ENCODE results near the gene KLHL17.

The KLHL17 gene

GRCh38 chr1:923131-923990, 37.0 kb upstream of the KLHL17 start, which contains the start of gene SAMD11:
SAMD11 (plus strand) TSS chr1:923923; CDS start chr1:924432, 509 bp downstream.
- peak; percentile 61 for DNase-seq

GRCh38 chr1:923991-924655, 36.3 kb upstream of the KLHL17 start:
- no peak for DNase-seq

- DNase-seq: no peak
Measured at GRCh38 chr1:924656-925560, 35.5 kb upstream of the KLHL17 start.

GRCh38 chr1:925561-926421, 34.6 kb upstream of the KLHL17 start:
- no peak for DNase-seq

GRCh38 chr1:927234-927633, 33.1 kb upstream of the KLHL17 start:
- no peak for DNase-seq

GRCh38 chr1:927748-928147, 32.6 kb upstream of the KLHL17 start:
- DNase-seq: no peak

GRCh38 chr1:928825-929661, 31.3 kb upstream of the KLHL17 start:
- no peak for DNase-seq

- DNase-seq: no peak
Measured at GRCh38 chr1:929712-930632, 30.4 kb upstream of the KLHL17 start.

- DNase-seq: no peak
Measured at GRCh38 chr1:930633-931138, 29.7 kb upstream of the KLHL17 start.

GRCh38 chr1:931380-932172, 28.8 kb upstream of the KLHL17 start:
- DNase-seq: no peak

- DNase-seq: no peak
Measured at GRCh38 chr1:932173-932510, 28.2 kb upstream of the KLHL17 start.

GRCh38 chr1:932776-933602, 27.4 kb upstream of the KLHL17 start:
- DNase-seq: no peak

GRCh38 chr1:933603-933940, 26.8 kb upstream of the KLHL17 start:
- no peak for DNase-seq

GRCh38 chr1:934991-935750, 25.2 kb upstream of the KLHL17 start:
- no peak for DNase-seq

GRCh38 chr1:935751-936231, 24.6 kb upstream of the KLHL17 start:
- DNase-seq: no peak

GRCh38 chr1:936348-937264, 23.8 kb upstream of the KLHL17 start:
- no peak for DNase-seq
